T-helper 22 cell (primary cell): ENCODE data around the gene COL8A1.
A peak's percentile ranks its signal among the peaks of the same experiment; 100 is the strongest.
"Not testable (repeated sequence)": the region's sequence is repeated elsewhere in the genome, so short reads cannot be mapped to it uniquely, and the experiment has no call there.

Experiments
- DNase-seq: peaks from one replicate; pipeline ENCODE4 v3.0.0-alpha.2; 2020; ENCODE audit warnings: low read depth

COL8A1 gene

DNA sequence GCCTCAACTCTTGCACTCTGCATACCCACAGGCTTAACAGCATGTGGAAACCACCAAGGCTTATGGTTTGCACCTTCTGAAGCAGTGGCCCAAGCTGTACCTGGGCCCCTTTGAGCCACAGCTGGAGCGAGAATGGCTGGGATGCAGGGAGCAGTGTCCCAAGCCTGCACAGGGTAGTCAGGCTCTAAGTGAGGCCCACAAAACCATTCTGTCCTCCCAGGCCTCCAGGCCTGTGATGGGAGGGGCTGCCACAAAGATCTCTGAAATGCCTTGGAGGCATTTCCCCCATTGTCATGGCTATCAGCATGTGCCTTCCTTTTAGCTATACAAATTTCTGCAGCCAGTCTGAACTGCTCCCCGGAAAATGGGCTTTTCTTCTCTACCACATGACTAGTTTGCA is 166.8 kb downstream of the COL8A1 start:
- no peak for DNase-seq

DNA sequence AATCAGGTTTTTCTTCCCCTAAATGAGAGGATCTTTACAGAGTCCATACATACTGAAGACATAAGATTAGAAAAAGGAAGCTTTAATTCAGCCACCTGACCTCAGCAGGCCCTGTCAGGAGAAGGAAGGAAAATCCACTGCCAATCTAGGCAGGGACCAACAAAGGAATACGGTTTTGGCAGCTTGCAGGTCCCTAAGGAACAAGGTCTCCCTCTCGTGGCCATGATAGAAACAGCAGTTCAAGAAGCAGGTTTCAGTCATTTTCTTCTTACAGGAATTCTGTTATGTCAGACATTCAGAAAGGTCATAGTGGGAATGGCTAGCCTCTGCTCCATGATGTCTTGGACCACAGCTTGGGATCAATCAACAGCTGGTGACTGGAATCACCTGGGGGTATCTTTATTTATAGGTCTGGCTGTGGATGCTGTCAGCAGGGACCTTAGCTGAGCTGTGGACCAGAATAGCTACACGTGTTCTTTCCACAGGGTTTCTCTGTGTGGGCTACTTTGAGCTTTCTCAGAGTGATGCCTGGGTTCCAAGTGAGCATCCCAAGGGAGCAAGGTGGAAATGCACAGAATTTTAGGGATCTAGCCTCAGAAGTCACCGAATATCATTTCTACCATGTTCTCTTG is 169.9 kb downstream of the COL8A1 start:
- DNase-seq = peak; percentile 8

DNA sequence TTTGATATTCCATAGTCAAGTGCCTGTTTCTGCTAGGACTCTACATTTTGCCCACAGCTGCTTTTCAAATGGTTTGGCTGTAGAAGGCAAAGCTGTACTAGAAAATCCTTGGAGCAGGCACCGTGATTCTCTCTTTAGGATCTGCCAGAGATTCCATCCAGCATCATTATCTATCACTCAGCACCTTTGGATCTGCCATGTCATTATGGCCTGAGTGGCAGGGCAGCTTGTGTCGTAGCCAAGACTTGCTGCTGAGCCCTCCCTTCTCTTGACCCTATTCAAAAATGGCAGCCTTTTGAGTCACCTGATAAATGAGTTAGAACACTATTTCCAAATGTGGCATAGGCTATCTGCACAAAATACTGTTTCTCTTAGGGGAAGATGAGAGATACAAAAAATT is 171.2 kb downstream of the COL8A1 start:
- no peak for DNase-seq

DNA sequence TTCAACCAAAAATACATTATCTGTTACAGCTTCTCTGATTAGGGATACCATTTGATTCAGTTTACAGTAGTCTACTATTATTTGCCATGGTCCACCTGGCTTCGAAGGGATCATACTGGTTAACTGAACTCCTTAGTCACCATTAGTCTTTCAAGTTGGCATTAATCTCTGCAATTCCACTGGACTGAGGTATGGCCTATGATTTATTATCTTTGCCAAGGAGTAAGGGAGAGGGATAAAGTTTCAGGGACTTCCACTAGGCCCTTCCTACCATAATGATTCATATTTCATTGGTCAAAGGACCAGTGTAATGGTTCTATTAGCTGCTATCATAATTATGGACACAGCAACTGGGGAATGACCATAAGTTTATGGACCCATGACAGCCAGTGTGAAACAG is 172.0 kb downstream of the COL8A1 start:
- no peak for DNase-seq

DNA sequence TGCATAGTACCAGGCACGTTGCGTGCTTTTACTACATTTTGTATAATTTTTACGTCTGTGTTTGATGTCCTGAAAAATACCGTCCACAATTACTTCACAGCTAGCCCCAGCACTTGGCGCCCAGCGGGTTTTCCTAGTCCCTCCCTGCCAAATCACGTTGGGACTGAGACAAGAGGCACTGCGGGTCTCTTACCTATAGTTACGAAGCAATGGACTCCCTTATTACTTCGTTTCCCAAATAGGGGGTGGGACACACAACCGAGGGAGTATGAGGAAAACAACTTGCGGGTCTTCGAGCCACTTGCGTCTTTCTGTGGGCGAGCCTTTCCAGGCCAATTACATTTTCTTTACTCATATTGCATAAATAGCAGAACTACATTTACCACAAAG is 178.6 kb downstream of the COL8A1 start:
- DNase-seq = no peak

DNA sequence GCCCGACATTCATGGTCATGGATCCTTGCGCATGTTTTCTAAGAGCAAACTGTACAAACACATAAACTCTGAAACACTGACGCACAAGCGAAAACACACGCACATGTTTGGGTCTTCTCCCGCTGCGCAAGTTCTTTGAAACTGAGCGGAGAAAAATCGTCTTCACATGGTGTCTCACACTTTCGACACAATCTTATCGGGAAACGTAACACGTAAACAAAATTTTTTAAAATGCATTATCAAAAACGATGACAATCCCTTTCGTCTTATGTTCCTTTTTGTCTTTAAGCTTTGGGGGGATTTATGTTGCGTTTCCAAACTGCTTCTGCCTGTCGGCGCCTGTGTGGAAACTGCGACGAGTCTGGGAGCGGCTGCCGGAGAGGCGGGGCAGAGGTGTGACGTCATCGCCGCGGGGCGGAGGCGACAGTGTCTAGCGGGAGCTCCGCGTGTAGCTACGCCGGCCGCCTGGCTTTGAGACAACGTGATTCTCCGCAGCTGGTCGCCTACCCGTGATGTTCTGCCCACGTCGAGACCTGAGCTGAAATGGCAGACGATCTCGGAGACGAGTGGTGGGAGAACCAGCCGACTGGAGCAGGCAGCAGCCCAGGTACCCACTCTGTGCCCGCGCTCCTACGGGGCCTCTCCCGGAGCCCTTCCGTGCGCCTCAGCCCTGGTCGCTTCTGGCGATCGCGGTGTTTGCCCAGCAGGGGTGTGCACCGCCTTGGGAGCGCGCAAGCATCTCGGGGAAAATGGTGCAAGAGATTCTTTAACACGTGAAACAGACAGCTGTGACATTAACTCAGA is 179.2 kb downstream of the COL8A1 start, which contains the start of gene CMSS1:
TSS of gene CMSS1 (plus strand) at position 426 of the 804 bp plus-strand sequence.
- peak; percentile 88 for DNase-seq

DNA sequence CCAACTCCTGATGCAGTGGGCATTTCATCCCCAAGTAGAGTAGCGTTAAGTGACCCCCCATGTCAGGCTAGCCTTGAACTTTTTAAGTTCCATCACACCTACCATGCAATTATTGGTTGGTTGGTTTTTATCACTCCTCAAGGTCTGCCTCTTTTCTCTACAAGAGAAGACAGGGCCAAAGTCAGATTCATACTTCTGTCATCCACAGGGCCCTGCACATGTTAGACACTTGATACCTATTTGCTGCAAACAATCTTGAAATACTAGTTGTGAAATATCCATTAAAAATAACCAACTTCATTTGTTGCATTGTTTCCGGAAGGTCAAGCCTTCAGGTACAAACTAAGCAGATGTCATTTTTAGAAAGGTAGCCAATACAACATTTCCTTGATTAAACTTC is 180.4 kb downstream of the COL8A1 start:
- DNase-seq = no peak

DNA sequence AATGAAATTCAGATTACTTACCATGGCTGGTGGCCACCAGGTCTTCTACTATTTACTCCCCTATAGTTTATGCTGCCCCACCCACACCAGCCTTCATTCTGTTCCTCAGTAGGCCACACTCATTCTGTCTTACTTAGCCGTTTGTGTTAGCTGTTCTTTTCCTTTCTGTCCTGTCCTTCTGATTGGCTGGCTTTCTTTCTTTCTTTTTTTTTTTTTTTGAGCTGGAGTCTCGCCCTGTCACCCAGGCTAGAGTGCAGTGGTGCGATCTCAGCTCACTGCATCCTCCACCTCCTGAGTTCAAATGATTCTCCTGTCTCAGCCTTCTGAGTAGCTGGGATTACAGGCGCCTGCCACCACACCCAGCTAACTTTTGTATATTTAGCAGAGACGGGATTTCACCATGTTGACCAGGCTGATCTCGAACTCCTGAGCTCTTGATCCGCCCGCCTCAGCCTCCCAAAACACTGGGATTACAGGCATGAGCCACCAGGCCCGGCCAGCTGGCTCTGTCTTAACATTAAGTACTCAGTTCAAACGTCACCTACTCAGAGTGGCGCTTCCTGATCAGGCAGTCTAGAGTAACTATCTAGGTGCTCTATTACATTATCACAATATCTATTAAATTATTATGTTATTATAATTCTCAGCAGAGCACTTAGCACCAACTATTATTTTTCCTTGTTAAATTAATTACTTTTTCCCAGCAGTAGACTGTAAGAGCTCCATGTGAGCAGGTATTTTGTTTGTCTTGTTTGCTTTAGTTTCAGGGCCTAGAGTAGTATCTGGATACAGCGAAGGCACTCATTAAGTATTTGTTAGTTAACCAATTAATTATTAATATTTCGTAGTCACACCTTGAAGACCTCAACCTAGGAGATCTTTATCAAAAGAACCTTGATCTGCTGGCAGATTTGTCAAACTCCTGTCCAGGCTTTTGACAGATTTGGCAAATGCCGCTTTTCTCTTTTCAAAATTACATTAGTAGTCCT is 185.6 kb downstream of the COL8A1 start:
- DNase-seq = no peak

DNA sequence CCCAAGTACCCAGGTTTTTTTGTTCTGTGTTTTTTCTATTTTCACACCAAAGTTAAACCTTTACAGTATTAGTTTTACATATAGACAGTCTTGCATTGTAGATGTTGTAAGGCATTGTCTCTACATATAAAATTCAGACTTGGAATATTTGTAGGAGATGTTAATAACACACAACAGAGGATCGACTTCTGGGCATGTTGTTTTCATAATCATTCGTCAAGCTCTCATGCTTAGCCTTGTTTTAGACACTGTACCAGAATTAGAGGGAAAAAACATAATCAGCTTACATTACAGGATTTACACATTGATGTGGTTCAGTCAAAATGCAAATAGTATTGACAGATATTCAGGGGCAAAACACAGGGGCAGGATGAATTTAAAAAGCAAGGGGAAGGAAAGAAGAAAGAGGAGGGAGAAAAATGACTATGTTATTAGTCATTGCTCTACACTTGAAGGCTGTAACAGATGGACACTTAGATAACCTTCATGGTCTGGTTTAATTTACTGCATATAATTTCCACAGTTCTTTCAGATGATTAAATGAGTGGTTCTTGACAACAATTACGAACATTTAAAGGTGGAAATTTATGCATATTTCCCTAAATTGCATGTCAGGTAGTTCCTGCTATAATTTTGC is 186.7 kb downstream of the COL8A1 start:
- DNase-seq = no peak

DNA sequence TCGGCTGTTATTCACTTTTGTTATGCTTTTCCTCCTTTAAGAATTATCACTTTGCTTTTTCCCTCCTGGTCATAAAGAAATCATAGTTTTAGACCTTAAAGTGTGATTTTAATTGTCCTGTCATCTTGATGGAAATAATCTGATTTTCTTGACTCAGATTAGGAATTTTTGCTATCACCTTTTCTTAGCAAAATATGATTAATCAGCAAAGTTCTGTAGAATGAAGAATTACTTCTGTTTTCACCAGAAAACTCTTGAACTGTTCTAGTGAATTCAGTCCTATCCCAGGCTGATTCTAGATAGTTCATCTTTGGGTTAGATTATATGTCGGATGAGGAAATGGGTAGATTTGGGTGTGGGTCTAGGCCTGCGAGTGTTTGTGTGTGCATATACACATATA is 191.4 kb downstream of the COL8A1 start:
- DNase-seq = no peak

DNA sequence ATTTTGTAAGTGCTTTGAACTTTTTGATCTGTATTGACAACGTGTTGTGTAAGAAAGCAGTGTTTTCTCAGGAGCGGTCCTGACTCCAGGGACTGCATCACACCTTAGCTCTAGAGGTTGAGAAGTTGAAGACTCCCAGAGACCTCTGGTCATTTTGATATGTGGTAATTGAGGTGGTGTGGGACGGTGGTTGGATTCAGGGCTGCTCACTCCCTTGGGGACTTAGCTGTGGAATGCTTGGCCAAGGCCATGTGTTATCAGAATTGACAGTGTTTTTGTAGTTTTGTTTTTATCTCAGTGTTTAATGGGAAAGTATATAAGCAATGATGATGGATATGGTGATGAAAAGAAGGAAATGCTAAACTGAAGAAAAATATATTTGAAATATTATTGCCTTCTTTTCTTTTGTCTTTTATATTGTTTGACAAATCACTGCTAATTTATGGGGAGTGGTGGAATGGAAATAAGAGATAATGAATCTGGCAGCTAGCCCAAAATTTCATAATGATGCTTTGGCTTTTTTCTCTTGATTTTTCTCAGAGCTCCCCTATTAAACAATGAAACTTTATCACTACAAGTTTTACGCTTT is 195.3 kb downstream of the COL8A1 start:
- no peak for DNase-seq

DNA sequence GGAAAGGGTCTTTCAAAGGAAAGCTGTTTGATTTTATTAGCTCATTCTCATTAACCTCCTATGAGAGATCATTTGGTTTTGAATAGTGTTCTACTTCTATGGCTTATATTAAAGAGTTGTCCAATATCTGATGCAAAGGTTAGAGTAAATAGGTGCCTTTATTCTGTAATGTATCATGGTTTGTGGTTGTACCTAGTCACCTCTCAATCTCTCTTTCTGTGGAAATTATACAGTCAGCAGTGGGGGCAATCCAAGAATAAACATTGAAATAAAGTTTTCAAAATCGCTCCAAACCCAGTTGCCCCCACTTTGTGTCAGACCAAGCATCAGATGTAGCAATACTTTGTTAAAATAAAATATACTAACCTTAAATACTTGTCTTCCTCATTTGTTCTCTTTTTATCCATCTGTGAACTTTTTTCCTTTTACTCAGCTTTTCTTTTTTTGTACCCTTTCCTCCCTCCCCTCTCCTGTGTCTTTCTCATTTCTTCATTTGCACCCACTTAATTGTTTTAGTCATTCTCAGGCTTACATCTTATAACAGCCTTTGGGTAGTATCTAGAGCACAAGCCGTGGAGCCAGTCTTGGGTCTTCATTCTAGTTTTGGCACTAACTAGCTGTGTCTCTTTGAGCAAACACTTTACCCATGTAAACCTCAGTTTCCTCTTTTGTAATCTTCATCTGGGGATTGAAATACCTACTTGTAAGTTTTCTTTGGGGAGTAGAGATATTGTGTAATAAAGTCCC is 196.0 kb downstream of the COL8A1 start:
- DNase-seq = no peak

DNA sequence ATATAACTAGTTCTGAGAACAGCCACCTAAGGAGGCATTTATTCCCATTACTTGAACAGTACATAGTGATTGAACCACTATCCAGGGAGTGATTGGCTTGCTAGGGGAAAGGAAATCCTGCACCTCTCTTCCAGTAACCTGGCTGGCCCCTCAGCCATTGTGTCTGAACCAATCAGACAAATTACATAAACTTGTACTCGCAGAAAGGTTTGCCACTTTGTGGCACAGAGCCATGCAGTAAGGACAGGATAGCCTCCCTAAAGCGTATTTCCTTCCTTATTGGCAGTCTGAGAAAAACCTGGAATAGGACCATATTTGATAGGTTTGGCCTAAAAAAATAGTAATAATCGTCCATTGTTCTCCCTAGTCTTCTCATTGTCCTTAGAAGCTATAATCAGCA is 198.3 kb downstream of the COL8A1 start:
- no peak for DNase-seq

DNA sequence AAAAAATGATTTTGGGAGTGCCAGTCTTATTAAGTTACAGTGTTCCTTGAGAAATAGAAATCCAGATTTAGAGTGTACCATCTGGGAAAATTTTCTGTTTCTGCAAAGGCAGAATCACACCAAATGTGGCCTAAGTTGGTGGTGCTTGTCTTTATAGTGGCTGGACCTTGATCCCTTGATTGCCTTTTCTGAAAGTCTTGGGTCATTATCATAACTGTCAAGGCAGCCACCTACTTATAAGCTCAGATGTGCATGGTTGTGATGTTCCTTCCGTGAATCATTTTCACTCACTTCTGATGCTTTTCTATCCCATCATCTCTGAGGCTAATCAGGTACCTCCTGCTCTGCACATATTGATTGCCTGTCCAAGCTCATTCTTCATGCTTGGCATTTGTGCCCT is 199.3 kb downstream of the COL8A1 start:
- no peak for DNase-seq

DNA sequence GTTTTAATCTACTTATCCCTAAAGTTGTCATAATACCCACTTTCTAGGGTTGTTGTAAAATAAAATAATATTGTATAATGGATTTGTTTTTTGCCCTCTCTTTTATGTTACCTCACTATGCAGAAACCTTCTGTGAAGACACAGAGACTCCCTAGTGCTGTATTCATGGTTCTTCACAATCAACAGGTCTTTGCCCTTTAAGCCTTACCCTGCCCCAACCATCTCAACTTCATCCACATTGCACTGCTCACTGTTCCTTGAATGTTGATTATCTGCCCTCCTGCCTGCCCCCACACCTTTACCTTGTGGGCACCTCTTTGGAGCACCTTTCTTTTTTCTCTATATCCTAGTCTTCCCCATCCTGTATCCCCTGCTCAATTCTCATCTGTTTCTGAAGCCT is 200.4 kb downstream of the COL8A1 start:
- no peak for DNase-seq

DNA sequence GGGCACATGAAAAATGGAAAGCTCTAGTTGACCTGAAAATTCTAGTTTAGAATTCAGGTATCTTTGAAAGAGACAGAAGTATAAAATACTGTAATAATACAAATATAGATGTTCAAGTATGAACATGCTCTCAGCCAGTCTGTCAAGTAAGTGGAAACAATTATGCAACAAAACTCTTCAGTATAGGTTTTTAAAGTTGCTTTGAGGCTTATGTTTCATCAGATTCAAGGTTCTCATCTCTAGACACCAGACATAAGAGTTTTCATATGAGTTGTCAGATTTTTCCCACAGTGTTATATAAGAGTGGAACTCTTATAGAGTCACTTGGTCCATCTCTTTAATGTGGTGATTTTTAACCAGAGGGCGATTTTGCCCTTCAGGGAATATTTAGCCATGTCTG is 201.2 kb downstream of the COL8A1 start:
- DNase-seq = no peak

DNA sequence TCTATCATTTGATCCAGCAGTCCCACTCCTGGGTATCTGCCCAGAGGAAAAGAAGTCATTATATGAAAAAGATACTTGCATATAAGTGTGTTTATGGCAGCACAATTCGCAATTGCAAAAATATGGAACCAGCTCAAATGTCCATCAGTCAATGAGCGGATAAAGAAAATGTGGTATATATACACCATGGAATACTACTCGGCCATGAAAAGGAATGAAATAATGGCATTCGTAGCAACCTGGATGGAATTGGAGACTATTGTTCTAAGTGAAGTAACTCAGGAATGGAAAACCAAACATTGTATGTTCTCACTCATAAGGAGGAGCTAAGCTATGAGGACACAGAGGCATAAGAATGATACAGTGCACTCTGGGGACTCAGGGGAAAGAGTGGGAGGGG is 203.6 kb downstream of the COL8A1 start:
- DNase-seq = not testable (repeated sequence)

DNA sequence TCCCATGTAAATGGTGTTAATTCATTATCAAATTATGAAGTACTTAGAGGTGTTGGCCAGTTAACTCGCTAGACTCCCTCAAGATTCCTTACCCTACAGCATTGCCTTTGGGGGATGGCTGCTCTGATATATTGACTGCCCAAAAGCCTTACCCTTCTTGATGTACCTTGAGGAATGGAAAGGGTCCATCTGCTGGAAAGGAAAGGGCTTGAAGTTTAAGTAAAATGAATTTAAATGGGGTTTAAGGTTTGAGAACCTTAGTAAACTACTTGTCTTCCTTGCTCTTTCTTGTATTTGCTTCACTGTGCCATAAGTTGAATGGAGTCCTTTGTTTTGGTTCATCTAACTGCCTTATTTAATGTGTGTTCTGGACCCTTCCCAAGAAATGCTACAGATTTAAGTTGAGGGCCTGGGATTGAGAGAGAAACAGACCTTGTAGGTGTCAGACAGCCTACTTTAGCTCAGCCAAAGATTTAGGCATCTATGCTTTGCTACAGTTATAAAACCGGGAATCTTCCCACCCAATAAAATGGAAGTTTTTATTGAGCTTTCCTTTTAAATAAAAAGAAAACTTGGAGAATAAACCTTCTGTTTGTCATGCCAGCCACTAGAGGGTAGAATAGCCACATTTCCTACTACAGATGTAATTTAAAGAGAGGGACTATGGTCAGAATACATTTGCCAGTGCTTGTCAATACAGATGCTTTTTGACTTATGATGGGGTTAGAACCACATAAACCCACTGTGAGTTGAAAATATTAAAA is 204.6 kb downstream of the COL8A1 start:
- DNase-seq = no peak

DNA sequence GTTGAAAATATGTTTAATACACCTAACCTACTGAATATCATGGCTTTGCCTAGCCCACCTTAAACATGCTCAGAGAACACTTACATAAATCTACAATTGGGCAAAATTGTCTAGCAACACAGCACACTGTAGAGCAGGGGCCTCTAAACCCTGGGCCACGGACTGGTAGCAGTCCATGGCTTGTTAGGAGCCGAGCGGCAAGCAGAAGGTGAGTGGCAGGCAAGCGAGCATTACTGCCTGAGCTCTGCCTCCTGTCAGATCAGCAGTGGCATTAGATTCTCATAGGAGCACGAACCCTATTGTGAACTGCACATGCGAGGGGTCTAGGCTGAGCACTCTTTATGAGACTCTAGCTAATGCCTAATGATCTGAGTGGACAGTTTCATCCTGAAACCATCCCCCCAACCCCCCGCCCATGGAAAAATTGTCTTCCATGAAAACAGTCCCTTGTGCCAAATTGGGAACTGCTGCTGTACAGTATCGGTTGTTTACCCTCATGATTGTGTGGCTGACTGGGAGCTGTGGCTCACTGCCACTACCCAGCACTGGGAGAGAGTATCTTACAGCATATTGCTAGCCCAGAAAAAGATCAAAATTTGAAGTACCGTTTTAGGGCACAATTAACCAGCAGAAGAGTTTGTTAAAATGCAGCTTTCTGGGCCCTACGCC is 205.3 kb downstream of the COL8A1 start:
- no peak for DNase-seq

DNA sequence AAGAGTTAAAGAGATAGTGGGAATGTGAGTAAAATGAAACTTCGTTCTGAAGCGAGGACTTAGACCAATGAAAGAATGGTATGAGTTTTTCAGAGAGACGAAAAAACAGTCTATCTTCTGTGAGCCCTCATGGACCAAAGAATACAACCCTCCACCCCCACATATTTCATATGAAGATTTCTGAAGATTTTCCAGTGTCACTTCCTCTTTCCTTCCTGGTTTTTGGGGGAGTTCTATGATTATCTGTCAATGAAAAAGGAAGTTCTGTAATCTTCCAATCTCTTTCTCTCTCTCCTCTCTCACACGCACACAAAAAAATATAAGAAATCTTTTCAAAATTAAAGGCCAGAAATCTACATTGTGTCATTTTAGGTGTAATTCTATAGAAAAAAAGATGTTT is 206.9 kb downstream of the COL8A1 start:
- no peak for DNase-seq
